IPS-NIHi7 (cell line): Measurements from ENCODE around the gene SLC35F3.
"Not testable (repeated sequence)": the region's sequence is repeated elsewhere in the genome, so short reads cannot be mapped to it uniquely, and the experiment has no call there.

ENCODE experiments used
- DNase-seq: peaks from one replicate; pipeline ENCODE4 v3.0.0; 2012; ENCODE audit warnings: mixed read lengths; ENCODE audit errors: extremely low spot score

Gene SLC35F3

GRCh38 chr1:234188454-234188792 lies 283.9 kb downstream of the SLC35F3 start:
- DNase-seq: no peak

GRCh38 chr1:234197839-234198238 lies 293.4 kb downstream of the SLC35F3 start:
- DNase-seq: no peak

GRCh38 chr1:234199476-234200127 lies 295.1 kb downstream of the SLC35F3 start:
- no peak for DNase-seq

- DNase-seq: no peak
These were observed 296.1 kb downstream of the SLC35F3 start for GRCh38 chr1:234200566-234200965.

GRCh38 chr1:234201600-234201999 lies 297.1 kb downstream of the SLC35F3 start:
- DNase-seq: no peak

- no peak for DNase-seq
These were observed 301.5 kb downstream of the SLC35F3 start for GRCh38 chr1:234205966-234206365.

- no peak for DNase-seq
These were observed 302.3 kb downstream of the SLC35F3 start for GRCh38 chr1:234206651-234207284.

- no peak for DNase-seq
These were observed 303.9 kb downstream of the SLC35F3 start for GRCh38 chr1:234208351-234208750.

GRCh38 chr1:234208791-234209190 lies 304.3 kb downstream of the SLC35F3 start:
- DNase-seq: no peak

GRCh38 chr1:234210429-234210828 lies 306.0 kb downstream of the SLC35F3 start:
- DNase-seq: not testable (repeated sequence)

GRCh38 chr1:234211855-234212254 lies 307.4 kb downstream of the SLC35F3 start:
- DNase-seq: not testable (repeated sequence)

- DNase-seq: peak; percentile 81
These were observed 308.5 kb downstream of the SLC35F3 start for GRCh38 chr1:234212764-234213657.

GRCh38 chr1:234213658-234214128 lies 309.2 kb downstream of the SLC35F3 start:
- no peak for DNase-seq

GRCh38 chr1:234214129-234214910 lies 309.8 kb downstream of the SLC35F3 start:
- peak; percentile 59 for DNase-seq

- peak; percentile 69 for DNase-seq
These were observed 310.7 kb downstream of the SLC35F3 start for GRCh38 chr1:234214911-234215892.

- no peak for DNase-seq
These were observed 311.7 kb downstream of the SLC35F3 start for GRCh38 chr1:234216116-234216703.

GRCh38 chr1:234217316-234217840 lies 312.9 kb downstream of the SLC35F3 start:
- no peak for DNase-seq

GRCh38 chr1:234218078-234218477 lies 313.6 kb downstream of the SLC35F3 start:
- no peak for DNase-seq

- DNase-seq: no peak
These were observed 315.2 kb downstream of the SLC35F3 start for GRCh38 chr1:234219711-234220110.

GRCh38 chr1:234221601-234222000 lies 317.1 kb downstream of the SLC35F3 start:
- no peak for DNase-seq
